ENCODE results near the gene PGAP1.

GRCh38 chr2:196956069-196956468, 29.6 kb upstream of the PGAP1 start:
- TF ChIP-seq SUZ12 (IDR thresholded peaks at IDR 0.05; ENCODE audit: extremely low read depth, insufficient read depth, insufficient read length), result no peak
- no peak for TF ChIP-seq YY1 (IDR thresholded peaks at IDR 0.05; ENCODE audit: insufficient read depth, insufficient read length)
- TF ChIP-seq ZNF274 (IDR thresholded peaks at IDR 0.05; ENCODE audit: low read depth, low read length), result no peak
